OCI-LY1 (cell line): ENCODE results near the gene KIFAP3.

ENCODE experiments used
- CTCF ChIP-seq: fragments of 200-600 bp; sonication (generic), shearing (Covaris generic); IDR thresholded peaks from 2 replicates; pipeline ENCODE4 v1.5.1; 2017; ENCODE audit warnings: mild to moderate bottlenecking, antibody characterized with exemption, low read length, moderate library complexity, mixed read lengths
- EZH2 ChIP-seq: fragments of 200-600 bp; sonication (generic), shearing (Covaris generic); IDR thresholded peaks from 2 replicates; pipeline ENCODE4 v1.8.0; 2017; ENCODE audit warnings: borderline replicate concordance, mixed run types, mild to moderate bottlenecking, antibody characterized with exemption, low read length, moderate library complexity, mixed read lengths

- TF ChIP-seq CTCF = no peak
- no peak for TF ChIP-seq EZH2
Observed at GRCh38 chr1:170073893-170074249, 624 bp downstream of the KIFAP3 start.
